ENCODE results near the gene MYCBPAP. TPM values are rescaled to one million over a fixed set of nuclear protein-coding genes. Genes with fewer than 3 reads are reported as not detected.

MYCBPAP gene
- total and polyA plus RNA-seq, 2 experiments from 2014 or later: 0.32 to 1.4 TPM

DNA sequence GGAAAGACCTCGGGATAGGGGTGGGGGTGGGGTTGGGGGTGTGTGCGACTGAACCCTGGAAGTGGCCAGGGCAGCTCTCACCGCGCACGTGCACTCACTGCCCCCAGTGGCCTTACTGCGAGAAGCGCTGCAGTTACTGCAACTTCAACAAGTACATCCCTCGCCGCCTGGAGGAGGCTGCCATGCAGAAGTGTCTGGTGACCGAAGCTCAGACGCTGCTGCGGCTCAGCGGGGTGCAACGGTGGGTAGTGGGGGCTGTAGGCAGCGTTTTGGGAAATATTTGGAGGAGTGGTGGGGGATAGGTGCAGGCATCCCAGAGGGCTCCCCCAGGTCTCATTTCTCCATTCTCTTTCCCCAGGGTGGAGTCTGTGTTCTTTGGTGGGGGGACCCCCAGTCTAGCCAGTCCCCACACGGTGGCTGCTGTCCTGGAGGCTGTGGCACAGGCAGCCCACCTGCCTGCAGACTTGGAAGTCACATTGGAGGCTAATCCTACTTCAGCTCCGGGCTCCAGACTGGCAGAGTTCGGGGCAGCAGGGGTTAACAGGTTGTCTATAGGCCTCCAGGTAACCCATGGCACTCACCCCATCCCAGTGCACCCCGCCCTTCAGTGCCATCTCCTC is 28.6 kb upstream of the MYCBPAP start:
- peak; percentile 93 for DNase-seq
- in situ Hi-C loops (cut with MboI): loop anchor here (25.0 kb wide), 1 partner anchor 108 kb away; no protein-coding TSS in a partner anchor
- 21 to 23% methylated on average over 16 to 19 of the region's 19 CpGs for WGBS, 2 experiments (ENCODE audit: low coverage in 1 of 2, low lambda C conversion rate in 2 of 2, missing lambda C conversion rate in 2 of 2)
- no peaks in the 10 kb centered on the region for H3K36me3 ChIP-seq (ENCODE audit: low read depth)
- H3K9ac ChIP-seq: peak overlapping the region; percentile 82
- no peaks in the 10 kb centered on the region for H3K27me3 ChIP-seq (replicated peaks; ENCODE audit: insufficient read depth)
- H4K20me1 ChIP-seq (ENCODE audit: insufficient read depth): no peaks in the 10 kb centered on the region
- peak overlapping the region; percentile 91 for H3K4me2 ChIP-seq (ENCODE audit: unreplicated experiment)
- peak overlapping the region; percentile 88 for H3K4me3 ChIP-seq
- peak overlapping the region; percentile 67 for H3K27ac ChIP-seq
- H3K4me1 ChIP-seq (ENCODE audit: insufficient read depth): peaks cover 8% of the 10 kb centered on the region
- H3K9me3 ChIP-seq (ENCODE audit: low read depth): no peaks in the 10 kb centered on the region
- TF ChIP-seq EZH2phosphoT487 (IDR thresholded peaks at IDR 0.05; ENCODE audit: insufficient read depth, low read depth) (no peak), EZH2 (IDR thresholded peaks at IDR 0.05; ENCODE audit: insufficient read depth, poor library complexity, severe bottlenecking) (no peak)
- peaks cover 33% of the 10 kb centered on the region for H3F3A ChIP-seq (ENCODE audit: insufficient read depth)
- H3K9me2 ChIP-seq (ENCODE audit: insufficient read depth): no peaks in the 10 kb centered on the region
- H3K79me2 ChIP-seq (ENCODE audit: insufficient read depth): peaks cover 18% of the 10 kb centered on the region
- peak overlapping the region; percentile 87 for H2AFZ ChIP-seq

DNA sequence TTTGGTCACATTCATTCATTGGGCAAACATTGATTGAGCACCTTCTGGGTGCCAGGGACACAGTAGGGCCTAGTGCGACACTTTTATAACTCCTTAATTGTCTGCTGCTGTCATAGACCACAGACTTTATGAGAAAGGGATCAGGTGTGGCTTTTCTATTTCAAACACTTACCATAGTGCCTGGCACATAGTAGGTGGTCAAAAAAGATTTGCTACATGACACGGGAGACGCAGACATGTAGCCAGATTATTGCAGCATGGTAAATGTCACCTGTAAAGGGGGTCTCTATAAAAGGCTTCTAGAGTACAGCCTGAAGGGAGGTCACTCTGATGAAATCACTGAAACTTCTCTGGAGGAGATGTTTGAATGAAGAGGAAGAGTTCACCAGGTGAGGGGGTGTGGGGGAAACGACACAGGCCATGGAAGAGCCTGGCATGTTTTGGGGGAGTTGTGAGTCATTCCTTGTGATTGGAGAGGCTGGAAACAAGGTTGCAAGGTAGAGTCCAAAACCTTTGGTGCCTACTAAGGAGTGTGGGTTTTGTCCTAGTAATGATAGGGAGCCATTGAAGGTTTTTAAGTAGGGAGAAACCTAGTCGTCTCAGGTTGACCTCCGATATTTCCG is 28.0 kb upstream of the MYCBPAP start:
- no peak overlapping the region for H3K4me2 ChIP-seq (ENCODE audit: unreplicated experiment)
- in situ Hi-C loops (cut with MboI): loop anchor here (25.0 kb wide), 1 partner anchor 107 kb away; no protein-coding TSS in a partner anchor
- H3K9me3 ChIP-seq (ENCODE audit: low read depth): no peaks in the 10 kb centered on the region
- H3K27me3 ChIP-seq (replicated peaks; ENCODE audit: insufficient read depth): no peaks in the 10 kb centered on the region
- peaks cover 33% of the 10 kb centered on the region for H3F3A ChIP-seq (ENCODE audit: insufficient read depth)
- H3K4me3 ChIP-seq: peak overlapping the region; percentile 88; the same call in 1 of the 2 replicates
- TF ChIP-seq EZH2phosphoT487 (IDR thresholded peaks at IDR 0.05; ENCODE audit: insufficient read depth, low read depth) (no peak), EZH2 (IDR thresholded peaks at IDR 0.05; ENCODE audit: insufficient read depth, poor library complexity, severe bottlenecking) (no peak)
- no peaks in the 10 kb centered on the region for H3K9me2 ChIP-seq (ENCODE audit: insufficient read depth)
- H3K79me2 ChIP-seq (ENCODE audit: insufficient read depth): peaks cover 18% of the 10 kb centered on the region
- peaks cover 8% of the 10 kb centered on the region for H3K4me1 ChIP-seq (ENCODE audit: insufficient read depth)
- DNase-seq: no peak
- no peak overlapping the region for H2AFZ ChIP-seq
- H4K20me1 ChIP-seq (ENCODE audit: insufficient read depth): no peaks in the 10 kb centered on the region
- H3K36me3 ChIP-seq (ENCODE audit: low read depth): no peaks in the 10 kb centered on the region; the same call in 1 of the 2 replicates
- H3K9ac ChIP-seq: peak overlapping the region; percentile 82; the same call in 1 of the 2 replicates
- H3K27ac ChIP-seq: no peak overlapping the region
- WGBS, 2 experiments (ENCODE audit: low coverage in 1 of 2, low lambda C conversion rate in 2 of 2, missing lambda C conversion rate in 2 of 2): 86 to 88% methylated on average over 7 of the region's 7 CpGs

GRCh38 chr17:50480854-50481490 is 27.3 kb upstream of the MYCBPAP start:
- Histone ChIP-seq H3K9me3 (ENCODE audit: low read depth) (no peaks in the 10 kb centered on the region), H3K27ac (no peak overlapping the region), H4K20me1 (ENCODE audit: insufficient read depth) (no peaks in the 10 kb centered on the region), H3K4me2 (ENCODE audit: unreplicated experiment) (no peak overlapping the region), H2AFZ (no peak overlapping the region), H3K79me2 (ENCODE audit: insufficient read depth) (peaks cover 18% of the 10 kb centered on the region), H3K4me1 (ENCODE audit: insufficient read depth) (peaks cover 8% of the 10 kb centered on the region), H3K9ac (no peak overlapping the region; the same call in 1 of the 2 replicates), H3K4me3 (no peak overlapping the region), H3K9me2 (ENCODE audit: insufficient read depth) (no peaks in the 10 kb centered on the region), H3F3A (ENCODE audit: insufficient read depth) (peaks cover 33% of the 10 kb centered on the region), H3K36me3 (ENCODE audit: low read depth) (no peaks in the 10 kb centered on the region; the same call in 1 of the 2 replicates), H3K27me3 (replicated peaks; ENCODE audit: insufficient read depth) (no peaks in the 10 kb centered on the region)
- in situ Hi-C loops (cut with MboI): loop anchor here (25.0 kb wide), 1 partner anchor 106 kb away; no protein-coding TSS in a partner anchor
- DNase-seq: peak; percentile 38
- TF ChIP-seq EZH2phosphoT487 (IDR thresholded peaks at IDR 0.05; ENCODE audit: insufficient read depth, low read depth) (no peak), EZH2 (IDR thresholded peaks at IDR 0.05; ENCODE audit: insufficient read depth, poor library complexity, severe bottlenecking) (no peak)
- WGBS, 2 experiments (ENCODE audit: low coverage in 1 of 2, low lambda C conversion rate in 2 of 2, missing lambda C conversion rate in 2 of 2): 63 to 65% methylated on average over 2 of the region's 2 CpGs

GRCh38 chr17:50481648-50482047 is 26.6 kb upstream of the MYCBPAP start:
- Histone ChIP-seq H3K36me3 (ENCODE audit: low read depth) (no peaks in the 10 kb centered on the region; the same call in 1 of the 2 replicates), H3K4me3 (no peak overlapping the region), H3K27me3 (replicated peaks; ENCODE audit: insufficient read depth) (no peaks in the 10 kb centered on the region), H3K4me2 (ENCODE audit: unreplicated experiment) (no peak overlapping the region), H3K9ac (no peak overlapping the region), H4K20me1 (ENCODE audit: insufficient read depth) (no peaks in the 10 kb centered on the region), H3K9me3 (ENCODE audit: low read depth) (no peaks in the 10 kb centered on the region), H3K9me2 (ENCODE audit: insufficient read depth) (no peaks in the 10 kb centered on the region), H3K79me2 (ENCODE audit: insufficient read depth) (peaks cover 18% of the 10 kb centered on the region), H3F3A (ENCODE audit: insufficient read depth) (peaks cover 33% of the 10 kb centered on the region), H3K4me1 (ENCODE audit: insufficient read depth) (peaks cover 8% of the 10 kb centered on the region), H2AFZ (no peak overlapping the region), H3K27ac (no peak overlapping the region)
- TF ChIP-seq EZH2phosphoT487 (IDR thresholded peaks at IDR 0.05; ENCODE audit: insufficient read depth, low read depth) (no peak), EZH2 (IDR thresholded peaks at IDR 0.05; ENCODE audit: insufficient read depth, poor library complexity, severe bottlenecking) (no peak)
- 66 to 69% methylated on average over 4 of the region's 4 CpGs for WGBS, 2 experiments (ENCODE audit: low coverage in 1 of 2, low lambda C conversion rate in 2 of 2, missing lambda C conversion rate in 2 of 2)
- in situ Hi-C loops (cut with MboI): loop anchor here (25.0 kb wide), 1 partner anchor 106 kb away; no protein-coding TSS in a partner anchor
- DNase-seq: no peak
